GM18861 (cell line): Measurements from ENCODE around the gene TSC2.
"Not testable (repeated sequence)": the region's sequence is repeated elsewhere in the genome, so short reads cannot be mapped to it uniquely, and the experiment has no call there.

Experiments
- ATAC-seq: cut with Tn5 transposase; IDR thresholded peaks from one replicate; pipeline ENCODE4 v1.9.1; 2021; ENCODE audit not compliant: unreplicated experiment

Gene TSC2

GRCh38 chr16:2030036-2030435 lies 17.7 kb upstream of the TSC2 start:
- ATAC-seq: no peak

- no peak for ATAC-seq
These were observed 16.7 kb upstream of the TSC2 start for GRCh38 chr16:2031081-2031577.

DNA sequence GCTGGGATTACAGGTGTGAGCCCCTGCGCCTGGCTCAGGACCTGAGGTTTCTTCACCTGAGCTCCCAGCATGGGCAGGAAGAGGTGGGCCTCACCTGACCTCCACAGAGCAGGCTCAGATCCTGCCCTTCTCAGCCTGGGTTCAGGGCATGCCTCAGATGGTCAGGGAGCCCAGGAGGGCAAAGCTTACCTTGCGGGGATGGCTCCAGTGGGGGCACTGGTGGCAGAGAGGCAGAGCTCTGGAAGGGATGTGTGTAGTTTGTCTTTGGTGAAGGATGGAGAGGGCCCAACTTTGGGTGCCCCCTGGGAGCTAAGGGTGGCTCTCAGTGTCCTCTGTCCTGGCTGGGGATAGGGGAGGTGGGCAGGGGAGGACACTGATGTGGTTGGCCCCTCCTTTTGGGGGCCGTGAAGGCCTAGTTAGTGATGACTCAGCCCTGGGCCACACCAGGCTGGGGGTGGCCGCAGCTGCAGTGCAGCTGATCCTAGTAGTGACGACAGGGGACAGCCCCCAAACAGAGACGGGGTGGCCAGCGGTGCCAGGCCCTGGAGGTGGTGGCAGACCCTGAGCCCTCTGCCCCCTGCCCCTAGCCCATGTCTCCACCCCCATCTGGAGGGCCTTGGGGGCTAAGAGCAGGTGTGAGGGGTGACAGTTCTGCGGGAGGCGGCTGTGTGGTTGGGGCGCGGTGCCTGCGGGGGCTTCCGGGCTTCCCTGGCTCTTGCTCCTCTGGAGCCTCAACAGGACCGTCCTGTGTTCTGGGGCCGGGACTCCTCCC lies 15.3 kb upstream of the TSC2 start:
- no peak for ATAC-seq

GRCh38 chr16:2033057-2033908 lies 14.5 kb upstream of the TSC2 start:
- ATAC-seq: no peak

DNA sequence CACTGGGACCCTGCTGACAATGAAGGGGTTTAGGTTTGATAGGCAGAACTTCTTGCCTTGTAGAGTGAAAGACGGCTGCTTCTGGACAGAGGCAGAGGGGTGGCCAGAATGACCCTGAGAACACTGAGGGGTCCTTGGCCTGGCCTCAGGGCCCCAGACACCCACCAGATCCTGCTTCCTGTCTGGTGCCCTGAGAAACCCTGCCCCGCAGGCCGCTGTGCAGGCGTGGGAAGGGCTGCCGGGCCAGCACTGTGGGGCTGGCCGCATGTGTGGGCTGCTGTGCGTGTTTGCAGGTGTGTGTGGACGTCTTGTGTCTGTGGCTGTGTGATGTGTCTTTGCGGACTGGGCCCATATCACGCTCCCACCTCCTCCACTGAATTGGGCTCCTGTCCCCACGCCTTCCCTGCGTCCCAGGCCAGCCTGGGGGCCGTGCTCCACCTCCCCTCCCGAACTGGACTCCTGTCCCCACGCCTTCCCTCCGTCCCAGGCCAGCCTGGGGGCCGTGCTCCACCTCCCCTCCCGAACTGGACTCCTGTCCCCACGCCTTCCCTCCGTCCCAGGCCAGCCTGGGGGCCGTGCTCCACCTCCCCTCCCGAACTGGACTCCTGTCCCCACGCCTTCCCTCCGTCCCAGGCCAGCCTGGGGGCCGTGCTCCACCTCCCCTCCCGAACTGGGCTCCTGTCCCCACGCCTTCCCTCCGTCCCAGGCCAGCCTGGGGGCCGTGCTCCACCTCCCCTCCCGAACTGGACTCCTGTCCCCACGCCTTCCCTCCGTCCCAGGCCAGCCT lies 13.7 kb upstream of the TSC2 start:
- not testable (repeated sequence) for ATAC-seq

GRCh38 chr16:2034696-2035430 lies 12.9 kb upstream of the TSC2 start:
- ATAC-seq: no peak

DNA sequence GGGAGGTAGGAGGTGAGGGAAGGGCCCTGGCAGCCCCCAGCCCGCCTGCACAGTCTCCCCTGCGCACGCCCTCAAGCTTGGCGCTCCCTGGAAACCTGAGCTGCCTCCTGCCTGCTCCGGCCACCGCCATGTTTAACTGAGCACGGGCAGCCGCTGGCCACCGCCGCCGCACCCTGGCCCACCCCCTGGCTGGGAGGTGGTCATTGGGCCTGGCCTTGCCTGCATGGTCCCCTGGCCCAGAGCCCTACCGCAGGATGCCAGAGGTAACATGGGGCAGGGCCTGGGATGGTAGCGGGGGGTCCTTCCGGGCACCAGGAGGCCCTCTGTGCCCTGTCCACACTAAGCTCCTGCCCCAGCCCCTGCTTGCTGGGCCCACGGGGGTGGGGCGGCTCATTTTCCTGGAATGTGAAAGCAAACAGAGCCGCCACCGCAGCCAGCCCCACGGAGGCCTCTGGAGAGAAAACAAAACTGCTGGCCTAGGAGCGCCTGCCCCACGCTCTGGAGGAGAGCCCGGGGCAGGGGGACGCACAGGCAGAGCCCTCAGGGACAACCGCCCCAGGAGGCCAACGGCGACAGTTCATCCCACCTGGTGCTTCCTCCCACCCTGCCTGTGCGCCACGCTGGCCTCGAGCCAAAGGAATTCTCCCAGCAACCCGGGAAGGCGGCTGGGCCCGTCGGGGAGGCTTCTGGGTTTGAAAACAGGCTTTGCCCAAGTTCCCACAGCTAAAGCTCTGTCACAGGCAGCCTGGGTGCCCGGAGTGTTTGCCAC lies 12.2 kb upstream of the TSC2 start:
- no peak for ATAC-seq

GRCh38 chr16:2036200-2036966 lies 11.4 kb upstream of the TSC2 start:
- no peak for ATAC-seq

GRCh38 chr16:2037115-2037514 lies 10.7 kb upstream of the TSC2 start:
- no peak for ATAC-seq

DNA sequence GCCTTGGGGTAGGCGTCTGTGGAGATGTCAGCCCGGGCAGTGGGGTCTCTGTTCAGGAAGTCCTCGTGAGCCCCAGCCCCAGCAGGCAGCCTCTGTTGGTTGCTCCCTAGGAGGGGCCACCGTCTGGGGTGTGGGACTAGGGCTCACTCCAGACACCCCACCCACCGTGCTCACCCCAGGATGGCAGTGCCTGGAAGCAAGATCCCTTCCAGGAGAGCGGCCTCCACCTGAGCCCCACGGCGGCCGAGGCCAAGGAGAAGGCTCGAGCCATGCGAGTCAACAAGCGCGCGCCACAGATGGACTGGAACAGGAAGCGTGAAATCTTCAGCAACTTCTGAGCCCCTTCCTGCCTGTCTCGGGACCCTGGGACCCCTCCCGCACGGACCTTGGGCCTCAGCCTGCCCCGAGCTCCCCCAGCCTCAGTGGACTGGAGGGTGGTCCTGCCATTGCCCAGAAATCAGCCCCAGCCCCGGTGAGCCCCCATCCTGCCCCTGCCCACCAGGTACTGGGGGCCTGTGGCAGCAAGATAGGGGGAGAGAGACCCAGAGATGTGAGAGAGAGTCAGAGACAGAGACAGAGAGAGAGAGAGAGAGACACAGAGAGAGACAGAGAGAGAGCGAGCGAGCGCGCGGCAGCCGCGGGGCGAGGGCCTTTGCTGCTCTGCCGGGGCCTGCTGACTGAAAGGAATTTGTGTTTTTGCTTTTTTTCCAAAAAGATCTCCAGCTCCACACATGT lies 10.0 kb upstream of the TSC2 start:
- ATAC-seq: no peak

- ATAC-seq: no peak
These were observed 9.2 kb upstream of the TSC2 start for GRCh38 chr16:2038382-2039231.

DNA sequence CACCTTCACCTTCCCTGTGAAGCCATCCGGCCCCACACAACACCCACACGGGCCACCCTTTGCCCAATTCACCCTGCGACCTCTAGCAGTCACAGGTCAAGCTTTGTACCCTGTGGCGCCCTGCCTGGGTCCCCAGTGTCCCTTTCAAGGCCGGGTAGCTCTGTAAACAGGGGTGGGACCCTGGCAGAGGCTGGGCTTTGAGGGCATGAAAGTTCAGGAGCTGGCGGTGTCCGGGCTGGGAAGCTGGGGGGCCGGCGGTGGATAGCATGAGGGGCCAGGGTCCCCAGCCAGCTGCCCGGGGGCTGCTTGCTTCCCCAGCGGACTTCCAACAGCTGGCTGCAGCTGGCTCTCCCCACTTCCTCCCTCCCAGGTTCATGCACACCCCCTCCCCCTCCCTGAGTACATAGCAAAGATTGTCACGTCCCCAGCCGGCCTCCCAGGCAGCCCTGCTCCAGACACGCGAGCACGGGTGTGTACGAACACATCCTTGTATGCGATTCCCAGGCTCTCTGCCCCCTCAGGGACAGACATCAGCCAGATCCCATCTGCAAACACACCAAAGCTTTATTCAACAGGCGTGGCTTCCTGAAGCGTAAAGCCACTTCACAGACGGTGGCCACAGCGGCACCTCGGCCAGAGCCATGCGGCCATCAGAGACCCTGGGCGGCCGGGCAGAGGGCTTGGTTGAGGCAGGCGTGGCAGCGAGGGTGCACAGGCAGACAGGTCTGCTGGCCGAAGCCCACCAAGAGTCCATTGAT lies 8.3 kb upstream of the TSC2 start:
- no peak for ATAC-seq

DNA sequence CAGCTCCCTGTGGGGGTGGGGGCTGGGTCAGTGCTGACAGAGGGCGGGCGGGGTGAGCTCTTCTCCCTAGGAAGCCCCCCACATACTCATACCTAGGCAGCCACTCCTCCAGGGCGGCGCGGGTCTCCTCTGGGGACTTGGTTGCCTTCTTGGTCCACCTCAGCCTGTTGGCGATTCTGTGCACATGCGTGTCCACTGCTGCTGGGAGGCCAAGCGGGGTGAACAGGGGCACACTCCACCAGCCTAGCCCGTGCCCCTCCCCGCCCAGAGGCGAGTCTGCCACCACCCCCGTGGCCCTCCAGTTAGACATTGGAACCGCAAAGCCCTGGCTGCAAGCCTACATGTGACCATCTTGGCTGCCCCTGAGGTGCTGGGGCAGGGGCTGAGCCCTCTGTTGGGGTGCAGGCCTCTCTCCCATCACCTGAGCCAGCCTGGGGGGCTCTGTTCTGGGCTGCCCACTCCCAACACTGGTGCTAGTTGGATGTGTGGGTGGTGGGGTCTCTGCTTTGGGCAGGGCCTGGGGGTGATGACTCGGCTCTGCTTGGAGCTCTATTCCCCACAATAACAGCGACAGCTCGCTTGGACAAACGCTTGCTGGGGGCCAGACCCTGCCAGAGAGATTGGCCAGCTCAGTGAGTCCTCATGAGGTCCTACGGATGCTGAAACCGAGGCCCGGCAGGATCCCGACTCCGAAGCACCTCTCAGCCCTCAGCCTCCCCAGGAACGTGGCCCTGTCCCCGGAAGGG lies 7.6 kb upstream of the TSC2 start:
- no peak for ATAC-seq

GRCh38 chr16:2040787-2041522 lies 6.8 kb upstream of the TSC2 start:
- no peak for ATAC-seq

GRCh38 chr16:2042171-2042985 lies 5.4 kb upstream of the TSC2 start:
- ATAC-seq: no peak
